Left lobe of liver (tissue), 2 donors: ENCODE measurements around the gene REN. TPM values are rescaled to one million over a fixed set of nuclear protein-coding genes. Genes with fewer than 3 reads are reported as not detected.
A peak's percentile ranks its signal among the peaks of the same experiment; 100 is the strongest.

ENCODE experiments used
- ATAC-seq: fragments of 200-7000 bp; cut with Tn5 transposase; one replicate; pipeline ENCODE4 v1.9.1; 2020; ENCODE audit warnings: mild to moderate bottlenecking, moderate library complexity
- DNase-seq: peaks from one replicate; pipeline ENCODE4 v3.0.0-alpha.2; 2020; ENCODE audit warnings: low spot score
- total RNA-seq: library from RNA; stranded (reverse); gene quantifications from one replicate; pipeline ENCODE4 v1.2.1, GENCODE V29; 2021
- donor health status: DM: no; HTN: no; CAD: no; lungs with moderate emphysema.
- donor health status: DM: no; HTN: yes; CAD: no.

Gene REN
- total RNA-seq, 1 donor from 2014 or later: 0.20 TPM

- ATAC-seq: no peak
- no peak for DNase-seq
Observed at GRCh38 chr1:204191456-204191855, 25.3 kb upstream of the REN start.

- ATAC-seq (peak; percentile 62), DNase-seq (no peak)
Observed at GRCh38 chr1:204190212-204191211, 24.4 kb upstream of the REN start.

DNA sequence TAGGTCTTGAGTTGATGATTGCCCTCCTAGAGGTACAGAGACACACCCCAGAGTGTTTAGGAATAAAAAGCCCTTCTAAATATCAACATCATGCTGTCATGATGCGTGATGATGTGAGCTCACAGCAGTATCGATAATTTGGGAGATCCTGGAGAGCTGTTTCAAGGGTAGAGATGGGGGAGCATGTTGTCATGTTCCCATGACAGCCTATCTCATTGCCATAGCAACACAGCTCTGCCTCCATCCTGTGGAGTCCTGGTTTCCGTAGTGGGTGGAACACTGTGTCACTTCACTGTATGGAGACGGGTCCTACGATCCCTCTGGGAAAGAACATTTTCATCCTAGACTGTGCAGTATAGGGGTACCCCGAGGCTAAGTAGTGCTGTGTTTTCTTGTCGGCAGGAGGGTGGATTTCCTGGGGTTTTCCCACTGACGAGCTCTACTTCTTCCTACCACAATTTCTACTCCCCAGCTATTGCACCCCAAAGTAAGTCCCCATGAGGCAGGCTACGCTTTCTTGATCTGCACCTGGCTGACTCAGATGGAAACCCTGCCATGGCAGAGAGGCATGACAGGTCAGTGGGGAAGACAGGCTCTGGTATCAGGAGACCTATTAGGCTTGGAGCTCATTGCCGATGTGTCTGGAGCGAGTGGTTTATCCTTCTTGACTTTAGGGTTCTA lies 23.0 kb upstream of the REN start:
- ATAC-seq: no peak
- DNase-seq: no peak

DNA sequence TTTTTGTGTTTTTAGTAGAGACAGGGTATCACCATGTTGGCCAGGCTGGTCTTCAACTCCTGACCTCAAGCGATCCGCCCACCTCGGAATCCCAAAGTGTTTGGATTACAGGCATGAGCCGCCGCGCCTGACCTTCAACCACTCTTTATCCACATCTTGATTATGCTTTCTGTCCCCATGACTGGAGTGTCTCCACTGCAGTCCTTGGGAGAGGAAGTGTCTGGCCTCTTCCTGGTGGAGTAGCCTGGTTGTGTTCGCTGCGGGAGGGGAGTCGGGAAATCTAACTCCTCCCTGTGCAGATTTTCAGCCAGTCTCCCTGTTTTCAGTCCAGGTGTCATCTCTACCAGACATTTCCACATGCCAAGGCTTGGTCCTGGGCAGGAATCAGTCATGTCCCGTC lies 20.5 kb upstream of the REN start:
- DNase-seq: no peak
- no peak for ATAC-seq

- ATAC-seq: no peak
- no peak for DNase-seq
Observed at GRCh38 chr1:204181116-204181515, 15.0 kb upstream of the REN start.

GRCh38 chr1:204180133-204180532 lies 14.0 kb upstream of the REN start:
- ATAC-seq (no peak), DNase-seq (no peak)

DNA sequence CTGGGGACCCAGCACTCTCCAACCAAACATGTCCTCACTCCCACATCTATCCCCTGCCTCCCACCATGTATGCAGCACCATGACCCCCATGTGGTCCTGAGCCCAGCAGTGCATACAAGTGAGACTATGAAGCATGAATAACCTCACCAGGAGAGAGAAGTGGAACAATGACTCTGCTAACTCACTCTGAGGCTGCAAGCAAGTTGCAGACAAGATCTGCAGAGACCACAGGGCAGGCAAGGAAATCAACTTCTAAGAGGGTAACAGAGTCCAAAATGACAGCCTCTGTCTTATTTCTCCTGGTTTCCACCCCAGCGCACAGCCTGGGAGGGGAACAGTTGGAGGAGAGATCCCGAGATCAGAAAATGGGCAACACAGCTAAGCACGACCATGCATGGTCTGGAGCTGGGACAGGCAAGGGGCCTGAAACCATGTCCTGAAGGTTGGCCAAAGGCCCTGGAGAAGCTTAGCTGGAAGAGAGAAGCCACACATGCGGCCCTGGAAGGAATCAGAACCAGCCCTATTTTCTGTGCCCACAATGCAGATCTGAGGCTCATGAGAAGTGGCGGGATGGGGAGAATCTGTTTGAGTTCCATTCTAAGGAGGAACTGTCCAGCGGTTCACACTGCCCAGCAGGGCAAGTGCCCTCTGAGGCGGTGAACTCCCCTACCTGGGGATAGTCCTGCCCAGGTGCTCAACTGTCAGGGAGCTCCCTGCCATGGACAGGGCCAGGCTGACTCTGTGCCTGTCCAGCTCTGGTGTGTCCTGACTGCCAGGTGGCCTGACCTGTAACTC lies 12.5 kb upstream of the REN start:
- DNase-seq (no peak), ATAC-seq (no peak)

GRCh38 chr1:204177133-204177532 lies 11.0 kb upstream of the REN start:
- ATAC-seq (no peak), DNase-seq (no peak)

DNA sequence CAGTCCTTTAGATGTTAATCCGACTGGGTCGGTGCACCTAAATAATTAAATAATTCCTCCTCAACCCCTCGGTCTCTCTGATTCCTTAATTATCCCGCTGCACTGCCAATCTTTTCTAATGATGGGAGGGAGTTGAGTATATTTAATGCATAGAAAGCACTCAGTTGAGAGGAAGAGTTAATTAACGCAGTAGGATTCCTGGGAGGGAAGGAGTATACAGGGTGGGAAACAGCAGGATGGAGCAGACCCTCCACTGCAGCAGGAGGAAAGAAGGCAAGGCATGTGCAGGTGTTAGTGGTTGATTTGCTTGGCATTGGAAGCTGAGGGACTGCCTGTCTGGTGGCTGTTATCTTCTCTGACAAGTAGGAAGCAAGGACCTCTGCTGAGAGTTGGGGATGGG lies 9.9 kb upstream of the REN start:
- DNase-seq (no peak), ATAC-seq (no peak)

DNA sequence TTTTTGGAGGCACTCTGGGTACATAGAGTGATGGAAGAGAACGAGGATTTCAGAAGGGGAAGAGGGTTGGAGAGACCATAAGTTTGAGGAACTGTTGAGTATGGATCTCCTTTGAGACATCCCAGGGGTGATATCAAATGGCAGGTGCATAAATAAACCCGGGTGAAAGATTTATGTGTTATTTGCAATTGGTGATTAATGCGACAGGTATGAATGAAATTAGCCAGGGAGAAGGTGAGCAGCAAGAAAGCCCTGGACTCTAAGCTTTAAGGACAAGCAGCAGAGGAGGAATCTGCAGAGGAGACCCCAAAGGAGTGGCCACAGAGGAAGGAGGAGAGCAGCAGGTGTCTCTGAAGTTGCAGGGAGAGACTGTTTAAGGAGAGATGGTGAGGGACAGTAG lies 8.8 kb upstream of the REN start:
- ATAC-seq (no peak), DNase-seq (no peak)

- ATAC-seq (no peak), DNase-seq (no peak)
Observed at GRCh38 chr1:204172404-204173029, 6.4 kb upstream of the REN start.

- DNase-seq (no peak), ATAC-seq (peak; percentile 21)
Observed at GRCh38 chr1:204171751-204172178, 5.6 kb upstream of the REN start.

- DNase-seq: no peak
- peak; percentile 84 for ATAC-seq
Observed at GRCh38 chr1:204170494-204171155, 4.5 kb upstream of the REN start.

DNA sequence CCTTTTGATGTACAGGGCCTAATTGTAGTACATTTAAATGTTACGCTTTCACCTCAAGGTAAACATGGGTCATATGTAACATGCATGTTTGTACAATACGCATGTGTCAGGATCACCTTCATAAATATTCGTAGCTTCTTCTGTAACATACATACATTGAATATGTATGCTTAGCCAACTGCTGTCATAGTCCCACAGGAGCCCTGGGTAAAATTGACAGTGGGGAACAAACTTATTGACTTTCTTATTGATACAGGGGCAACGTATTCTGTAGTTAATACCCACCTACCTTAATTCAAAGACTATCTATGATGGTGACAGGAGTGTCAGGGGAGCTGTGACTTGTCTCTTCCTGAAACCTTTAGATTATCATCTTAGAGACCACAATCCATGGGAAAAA lies 3.7 kb upstream of the REN start:
- DNase-seq (no peak), ATAC-seq (no peak)

DNA sequence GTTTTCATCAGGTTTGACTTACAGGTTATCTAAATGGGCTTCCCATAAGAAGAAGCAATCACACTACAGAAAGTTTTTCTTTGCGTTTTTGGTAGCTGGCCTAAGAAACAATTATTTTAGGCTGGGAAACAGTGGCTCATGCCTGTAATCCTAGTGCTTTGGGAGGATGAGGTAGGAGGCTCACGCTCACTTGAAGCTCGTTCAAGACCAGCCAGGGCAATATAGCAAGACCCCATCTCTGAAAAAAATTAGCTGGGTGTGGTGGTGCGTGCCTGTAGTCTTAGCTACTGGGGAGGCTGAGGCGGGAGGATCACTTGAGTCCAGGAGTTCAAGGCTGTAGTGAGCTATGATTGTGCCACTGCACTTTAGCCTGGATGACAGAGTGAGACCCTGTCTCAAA lies 1.6 kb upstream of the REN start:
- DNase-seq (no peak), ATAC-seq (no peak)

DNA sequence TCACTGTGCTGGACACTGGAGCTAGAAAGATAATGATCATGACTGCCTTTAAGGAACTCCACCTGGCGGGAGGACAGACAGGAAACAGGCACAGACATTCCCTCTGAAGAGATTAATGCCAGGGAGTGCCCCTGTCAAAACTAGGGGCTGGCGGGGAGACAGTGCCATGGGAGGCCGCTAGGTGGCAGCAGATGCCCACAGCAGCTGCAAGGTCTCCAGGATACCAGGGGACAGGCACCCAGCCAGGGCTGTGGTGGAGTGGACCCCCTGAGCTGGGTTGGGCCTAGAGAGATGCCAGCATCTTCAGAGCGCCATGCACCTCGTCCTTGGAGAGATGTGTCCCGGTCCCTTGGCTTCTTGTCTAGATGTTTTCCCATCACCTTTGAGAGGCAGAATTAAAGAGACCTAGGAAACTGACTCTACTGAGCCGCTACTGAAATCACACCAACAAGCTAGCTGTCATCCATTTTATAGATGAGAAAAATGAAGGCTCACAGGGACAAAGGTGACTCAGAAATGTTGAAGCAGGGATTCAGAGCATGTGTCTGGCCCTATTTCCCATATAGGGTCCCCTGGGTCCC lies 3.6 kb downstream of the REN start:
- peak; percentile 96 for ATAC-seq
- peak; percentile 84 for DNase-seq

GRCh38 chr1:204161609-204162493 lies 4.3 kb downstream of the REN start:
- no peak for DNase-seq
- ATAC-seq: peak; percentile 36

- ATAC-seq: no peak
Observed at GRCh38 chr1:204157962-204158361, 8.2 kb downstream of the REN start.

GRCh38 chr1:204155881-204156280 lies 10.3 kb downstream of the REN start:
- ATAC-seq: no peak
- DNase-seq: no peak

More at GRCh38 chr1:204157962-204158361, 8.2 kb downstream of the REN start:
- no peak for DNase-seq
